Upper lobe of right lung (tissue), 1 donor: ENCODE data around the gene RECK. TPM values are rescaled to one million over a fixed set of nuclear protein-coding genes. Genes with fewer than 3 reads are reported as not detected.

Experiments
- ATAC-seq: fragments of 200-7000 bp; cut with Tn5 transposase; one replicate; pipeline ENCODE4 v1.9.1; 2020; ENCODE audit warnings: mild to moderate bottlenecking, moderate library complexity
- DNase-seq: peaks from one replicate; pipeline ENCODE4 v3.0.0-alpha.2; 2020
- H3K27ac ChIP-seq: fragments of 200-600 bp; one replicate; pipeline ENCODE4 v1.8.0; 2022
- H3K27me3 ChIP-seq: fragments of 200-600 bp; one replicate; pipeline ENCODE4 v1.8.0; 2022; ENCODE audit warnings: mild to moderate bottlenecking
- H3K36me3 ChIP-seq: fragments of 200-600 bp; one replicate; pipeline ENCODE4 v1.8.0; 2022
- H3K4me1 ChIP-seq: fragments of 200-600 bp; one replicate; pipeline ENCODE4 v1.8.0; 2022
- H3K4me3 ChIP-seq: fragments of 200-600 bp; one replicate; pipeline ENCODE4 v1.8.0; 2022; ENCODE audit warnings: mild to moderate bottlenecking
- H3K9me3 ChIP-seq: fragments of 200-600 bp; one replicate; pipeline ENCODE4 v1.8.0; 2022
- intact Hi-C: fragments of 100-400 bp; cut with DNase I; formaldehyde crosslinking; loops from one replicate; pipeline ENCODE4 v1.11.0; 2022
- total RNA-seq: library from RNA; stranded (reverse); fragmentation: NEBNext Ultra II Directional; extraction: Animal tissue kit (Norgen Biotek cat#: 25700); gene quantifications from one replicate; pipeline ENCODE4 v1.2.1, GENCODE V29; 2021
- TF ChIP-seq, protein P1 (sequence below): fragments of 200-600 bp; IDR thresholded peaks from one replicate; pipeline ENCODE4 v1.8.0; 2022; ENCODE audit warnings: antibody characterized with exemption
- donor health status: DM: no; HTN: yes; CAD: no; lungs with severe emphysema.

Gene RECK
- total RNA-seq, 1 donor from 2014 or later, result 20.1 TPM

DNA sequence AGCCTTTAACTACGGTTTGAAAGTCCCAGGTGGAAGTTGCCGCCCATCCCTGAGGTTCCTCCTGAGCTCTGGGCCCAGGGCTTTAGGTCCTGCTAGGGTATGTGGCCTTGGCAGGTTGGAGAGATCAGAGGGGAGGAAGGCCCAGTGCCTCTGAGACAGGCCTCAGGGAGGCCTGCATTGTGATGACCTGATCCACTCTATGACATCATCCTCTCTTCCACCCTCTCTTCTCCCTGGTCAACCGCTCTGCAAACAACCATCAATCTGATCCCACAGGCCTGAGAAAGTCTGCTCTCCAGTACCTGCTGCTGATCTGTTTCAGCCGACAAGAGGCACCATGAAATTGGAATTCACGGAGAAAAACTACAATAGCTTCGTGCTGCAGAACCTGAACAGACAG, 132.5 kb downstream of the RECK start, which contains the start of gene CCIN:
TSS of gene CCIN (plus strand) at position 223 of the 400 bp plus-strand sequence. CDS start at position 338, 115 bp downstream.
- Histone ChIP-seq H3K4me1 (peaks cover 11% of the 10 kb centered on the region), H3K36me3 (no peaks in the 10 kb centered on the region), H3K27ac (no peak within 1 kb of the TSS), H3K9me3 (no peaks in the 10 kb centered on the region), H3K27me3 (no peaks in the 10 kb centered on the region), H3K4me3 (no peak within 1 kb of the TSS)
- intact Hi-C loops, result loop anchor here (5.0 kb wide), 1 partner anchor 67 kb away; no protein-coding TSS in a partner anchor
- DNase-seq (no peak), ATAC-seq (no peak)
- TF ChIP-seq, protein P1, sequence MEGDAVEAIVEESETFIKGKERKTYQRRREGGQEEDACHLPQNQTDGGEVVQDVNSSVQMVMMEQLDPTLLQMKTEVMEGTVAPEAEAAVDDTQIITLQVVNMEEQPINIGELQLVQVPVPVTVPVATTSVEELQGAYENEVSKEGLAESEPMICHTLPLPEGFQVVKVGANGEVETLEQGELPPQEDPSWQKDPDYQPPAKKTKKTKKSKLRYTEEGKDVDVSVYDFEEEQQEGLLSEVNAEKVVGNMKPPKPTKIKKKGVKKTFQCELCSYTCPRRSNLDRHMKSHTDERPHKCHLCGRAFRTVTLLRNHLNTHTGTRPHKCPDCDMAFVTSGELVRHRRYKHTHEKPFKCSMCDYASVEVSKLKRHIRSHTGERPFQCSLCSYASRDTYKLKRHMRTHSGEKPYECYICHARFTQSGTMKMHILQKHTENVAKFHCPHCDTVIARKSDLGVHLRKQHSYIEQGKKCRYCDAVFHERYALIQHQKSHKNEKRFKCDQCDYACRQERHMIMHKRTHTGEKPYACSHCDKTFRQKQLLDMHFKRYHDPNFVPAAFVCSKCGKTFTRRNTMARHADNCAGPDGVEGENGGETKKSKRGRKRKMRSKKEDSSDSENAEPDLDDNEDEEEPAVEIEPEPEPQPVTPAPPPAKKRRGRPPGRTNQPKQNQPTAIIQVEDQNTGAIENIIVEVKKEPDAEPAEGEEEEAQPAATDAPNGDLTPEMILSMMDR, result no peak

DNA sequence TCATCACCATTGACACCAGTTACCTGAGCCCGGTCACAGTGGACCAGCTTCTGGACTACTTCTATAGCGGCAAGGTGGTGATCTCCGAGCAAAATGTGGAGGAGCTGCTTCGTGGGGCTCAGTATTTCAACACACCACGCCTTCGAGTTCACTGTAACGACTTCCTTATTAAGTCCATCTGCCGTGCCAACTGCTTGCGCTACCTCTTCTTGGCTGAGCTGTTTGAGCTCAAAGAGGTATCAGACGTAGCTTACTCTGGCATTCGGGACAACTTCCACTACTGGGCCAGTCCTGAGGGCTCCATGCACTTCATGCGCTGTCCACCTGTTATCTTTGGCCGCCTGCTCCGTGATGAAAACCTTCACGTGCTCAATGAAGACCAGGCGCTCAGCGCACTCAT, 133.0 kb downstream of the RECK start:
- Histone ChIP-seq H3K27me3 (no peaks in the 10 kb centered on the region), H3K4me1 (peaks cover 11% of the 10 kb centered on the region), H3K36me3 (no peaks in the 10 kb centered on the region), H3K4me3 (no peak overlapping the region), H3K27ac (no peak overlapping the region), H3K9me3 (no peaks in the 10 kb centered on the region)
- TF ChIP-seq, protein P1, result no peak
- ATAC-seq (no peak), DNase-seq (no peak)
- intact Hi-C loops, result loop anchor here (5.0 kb wide), 1 partner anchor 67 kb away; no protein-coding TSS in a partner anchor

DNA sequence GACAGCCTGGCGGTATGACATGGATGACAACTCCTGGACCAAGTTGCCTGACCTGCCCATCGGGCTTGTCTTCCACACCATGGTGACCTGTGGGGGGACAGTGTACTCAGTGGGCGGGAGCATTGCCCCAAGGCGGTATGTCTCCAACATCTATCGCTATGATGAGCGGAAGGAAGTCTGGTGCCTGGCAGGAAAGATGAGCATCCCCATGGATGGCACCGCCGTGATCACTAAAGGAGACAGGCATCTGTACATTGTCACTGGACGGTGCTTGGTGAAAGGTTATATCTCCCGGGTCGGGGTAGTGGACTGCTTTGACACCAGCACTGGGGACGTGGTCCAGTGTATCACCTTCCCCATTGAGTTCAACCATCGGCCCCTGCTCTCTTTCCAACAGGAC, 133.8 kb downstream of the RECK start:
- Histone ChIP-seq H3K27me3 (no peaks in the 10 kb centered on the region), H3K27ac (no peak overlapping the region), H3K4me3 (no peak overlapping the region), H3K9me3 (no peaks in the 10 kb centered on the region), H3K36me3 (no peaks in the 10 kb centered on the region), H3K4me1 (peaks cover 11% of the 10 kb centered on the region)
- intact Hi-C loops, result no loop called here
- no peak for DNase-seq
- ATAC-seq, result no peak
- TF ChIP-seq, protein P1, result no peak

DNA sequence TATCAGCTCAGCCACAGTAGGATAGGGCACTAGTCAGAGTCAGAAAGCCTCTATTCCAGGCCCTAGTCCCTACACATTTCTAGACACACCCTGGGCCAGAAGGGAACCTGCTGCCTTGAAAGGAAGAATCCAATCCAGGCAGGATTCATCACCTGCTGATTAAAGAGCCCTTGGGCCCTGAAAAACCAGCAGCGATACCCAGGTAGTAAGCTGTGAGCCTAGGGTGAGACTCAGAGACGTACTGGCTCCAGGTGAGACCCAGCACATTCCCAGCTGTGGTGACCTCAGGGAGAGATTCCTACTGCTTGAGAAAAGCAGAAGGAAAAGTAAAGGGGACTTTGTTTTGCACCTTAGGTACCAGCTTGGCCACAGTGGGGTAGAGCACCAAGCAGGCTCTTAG, 137.1 kb downstream of the RECK start:
- Histone ChIP-seq H3K9me3 (no peaks in the 10 kb centered on the region), H3K4me1 (no peaks in the 10 kb centered on the region), H3K36me3 (no peaks in the 10 kb centered on the region), H3K4me3 (no peak overlapping the region), H3K27me3 (no peaks in the 10 kb centered on the region), H3K27ac (no peak overlapping the region)
- TF ChIP-seq, protein P1, result no peak
- intact Hi-C loops, result no loop called here
- DNase-seq, result no peak
- ATAC-seq, result no peak

Other genes with a start within 250 kb of the RECK start
- gene NPR2, start 245.3 kb upstream of the RECK start, total RNA-seq, result 21.7 TPM
- gene SPAG8, start 224.7 kb upstream of the RECK start, total RNA-seq, result 2.8 TPM
- 37.1 TPM for gene HINT2, start 221.9 kb upstream of the RECK start, total RNA-seq
- gene FAM221B, start 208.2 kb upstream of the RECK start, total RNA-seq, result not detected
- 13.7 TPM for gene TMEM8B, start 207.7 kb upstream of the RECK start, total RNA-seq
- not detected for gene OR13J1, start 166.5 kb upstream of the RECK start, total RNA-seq
- 10.8 TPM for gene HRCT1, start 130.7 kb upstream of the RECK start, total RNA-seq
- gene SPAAR, start 127.4 kb upstream of the RECK start, total RNA-seq, result 13.5 TPM
- gene OR2S2, start 78.8 kb upstream of the RECK start, total RNA-seq, result not detected
- 64.9 TPM for gene GLIPR2, start 99.8 kb downstream of the RECK start, total RNA-seq
- not detected for gene CCIN, start 132.5 kb downstream of the RECK start, total RNA-seq
- 163 TPM for gene CLTA, start 154.0 kb downstream of the RECK start, total RNA-seq
- 13.7 TPM for gene GNE, start 221.5 kb downstream of the RECK start, total RNA-seq